Endothelial cell of umbilical vein (primary cell): ENCODE measurements around the gene MTR.

ENCODE experiments used
- EZH2 ChIP-seq: IDR thresholded peaks from 2 replicates; pipeline ENCODE4 v1.6.1; 2012; ENCODE audit warnings: borderline replicate concordance, low read depth, mild to moderate bottlenecking, moderate library complexity, low read length, inconsistent platforms; ENCODE audit not compliant: severe bottlenecking
- FOS ChIP-seq: IDR thresholded peaks from 2 replicates; pipeline ENCODE4 v1.6.1; 2011; ENCODE audit warnings: mild to moderate bottlenecking, low read length, moderate library complexity, borderline replicate concordance; ENCODE audit not compliant: insufficient read depth
- GATA2 ChIP-seq: IDR thresholded peaks from 2 replicates; pipeline ENCODE4 v1.7.0; 2011; ENCODE audit warnings: low read depth, mild to moderate bottlenecking, moderate library complexity, mixed read lengths, low read length; ENCODE audit not compliant: insufficient read length, insufficient read depth
- JUN ChIP-seq: IDR thresholded peaks from 2 replicates; pipeline ENCODE4 v1.6.1; 2011; ENCODE audit warnings: borderline replicate concordance, low read depth; ENCODE audit not compliant: insufficient read length, insufficient read depth
- MAX ChIP-seq: IDR thresholded peaks from 2 replicates; pipeline ENCODE4 v1.6.1; 2011; ENCODE audit not compliant: insufficient read depth, insufficient read length
- MYC ChIP-seq: IDR thresholded peaks from one replicate; pipeline ENCODE4 v1.6.1; 2011; ENCODE audit warnings: mild to moderate bottlenecking, low read depth, low read length
- POLR2A ChIP-seq: IDR thresholded peaks from 2 replicates; pipeline ENCODE4 v1.6.1; 2012; ENCODE audit warnings: low read depth, mild to moderate bottlenecking, control low read depth, low read length
- POLR2AphosphoS5 ChIP-seq: IDR thresholded peaks from 2 replicates; pipeline ENCODE4 v1.6.1; 2012; ENCODE audit warnings: low read depth, mild to moderate bottlenecking, control low read depth, low read length, moderate library complexity; ENCODE audit not compliant: insufficient read depth
- TF ChIP-seq, protein P1 (sequence below), 2 donors: IDR thresholded peaks; 1 replicate in 1 of 2; 2 replicates in 1 of 2; pipeline ENCODE4 v1.5.1; 2011; ENCODE audit warnings: low read length in 2 of 2, mild to moderate bottlenecking in 2 of 2, moderate library complexity in 2 of 2, control low read depth in 1 of 2, inconsistent platforms in 1 of 2, low read depth in 1 of 2; ENCODE audit not compliant: insufficient read depth in 1 of 2; ENCODE audit errors: extremely low read depth in 1 of 2

DNA sequence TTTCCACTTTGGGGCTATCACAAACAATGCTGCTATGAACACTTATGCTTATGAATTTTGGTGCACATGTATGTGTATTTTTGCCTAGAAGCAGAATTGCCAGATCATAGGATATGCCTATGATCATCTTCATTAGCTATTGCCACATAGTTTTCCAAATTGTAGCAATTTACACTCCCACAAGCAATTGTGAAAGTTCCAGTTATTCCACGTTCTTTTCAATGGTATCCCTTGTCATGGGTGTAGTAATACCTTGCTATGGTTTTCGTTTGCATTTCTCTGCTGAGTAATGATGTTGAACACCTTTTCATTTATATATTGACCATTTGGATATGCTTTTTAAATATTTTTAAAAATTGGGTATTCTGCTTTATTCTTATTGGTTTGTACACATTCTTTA, 82.6 kb downstream of the MTR start:
- TF ChIP-seq, protein P1, sequence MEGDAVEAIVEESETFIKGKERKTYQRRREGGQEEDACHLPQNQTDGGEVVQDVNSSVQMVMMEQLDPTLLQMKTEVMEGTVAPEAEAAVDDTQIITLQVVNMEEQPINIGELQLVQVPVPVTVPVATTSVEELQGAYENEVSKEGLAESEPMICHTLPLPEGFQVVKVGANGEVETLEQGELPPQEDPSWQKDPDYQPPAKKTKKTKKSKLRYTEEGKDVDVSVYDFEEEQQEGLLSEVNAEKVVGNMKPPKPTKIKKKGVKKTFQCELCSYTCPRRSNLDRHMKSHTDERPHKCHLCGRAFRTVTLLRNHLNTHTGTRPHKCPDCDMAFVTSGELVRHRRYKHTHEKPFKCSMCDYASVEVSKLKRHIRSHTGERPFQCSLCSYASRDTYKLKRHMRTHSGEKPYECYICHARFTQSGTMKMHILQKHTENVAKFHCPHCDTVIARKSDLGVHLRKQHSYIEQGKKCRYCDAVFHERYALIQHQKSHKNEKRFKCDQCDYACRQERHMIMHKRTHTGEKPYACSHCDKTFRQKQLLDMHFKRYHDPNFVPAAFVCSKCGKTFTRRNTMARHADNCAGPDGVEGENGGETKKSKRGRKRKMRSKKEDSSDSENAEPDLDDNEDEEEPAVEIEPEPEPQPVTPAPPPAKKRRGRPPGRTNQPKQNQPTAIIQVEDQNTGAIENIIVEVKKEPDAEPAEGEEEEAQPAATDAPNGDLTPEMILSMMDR (IDR thresholded peaks at IDR 0.05; ENCODE audit: extremely low read depth in 1 of 2, insufficient read depth in 1 of 2, low read depth in 1 of 2, low read length in 2 of 2): no peak
- TF ChIP-seq FOS: no peak
- no peak for TF ChIP-seq POLR2AphosphoS5
- no peak for TF ChIP-seq POLR2A
- TF ChIP-seq EZH2: no peak
- TF ChIP-seq MAX: no peak
- TF ChIP-seq JUN: no peak
- TF ChIP-seq GATA2: no peak
- TF ChIP-seq MYC: no peak
